SH-SY5Y (cell line): Measurements from ENCODE around the gene EPAS1.

Source experiments
- GATA2 ChIP-seq: IDR thresholded peaks from 2 replicates; pipeline ENCODE4 v1.6.1; 2011; ENCODE audit warnings: mild to moderate bottlenecking, low read depth, low read length
- GATA3 ChIP-seq: IDR thresholded peaks from 2 replicates; pipeline ENCODE4 v1.6.1; 2011; ENCODE audit warnings: low read depth, mild to moderate bottlenecking, low read length, moderate library complexity

DNA sequence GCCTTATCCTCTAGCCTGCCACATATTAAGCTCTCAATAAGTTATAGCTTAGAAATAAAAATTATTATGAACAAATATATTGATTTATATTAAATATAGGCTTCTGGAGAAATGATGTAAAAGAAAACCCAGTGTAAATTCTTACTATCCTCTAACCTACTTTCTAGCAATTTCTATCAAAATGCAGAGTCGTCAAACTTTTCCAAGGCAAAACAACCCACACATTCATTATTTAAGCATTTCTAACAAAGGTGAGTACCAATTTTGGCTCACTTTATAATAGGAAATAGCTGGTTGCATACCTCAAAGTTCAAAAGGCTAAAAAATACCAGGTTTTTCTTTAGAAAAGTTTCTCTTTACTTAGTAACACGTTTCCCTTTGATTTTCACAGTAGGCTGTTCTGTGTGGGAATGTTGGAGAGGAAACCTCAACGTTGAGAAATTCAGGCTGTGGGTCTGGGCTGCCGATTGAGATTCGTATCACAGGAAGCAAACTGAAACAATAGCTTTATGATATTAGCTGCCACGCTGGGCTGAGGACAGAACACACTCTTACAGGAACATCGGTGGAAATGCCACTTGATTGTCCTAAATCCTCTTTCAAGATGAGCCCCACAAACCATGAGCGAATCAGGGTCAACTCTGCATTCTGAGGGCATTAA, 53.0 kb downstream of the EPAS1 start:
- TF ChIP-seq GATA2 (peak; percentile 82), GATA3 (no peak)
